Stimulated activated naive CD8-positive, alpha-beta T cell treated with anti-CD3 and anti-CD28 coated beads, Interleukin-15, Interleukin-2, amounts not matched to agents 100 ng/mL and 50 ng/mL, for 24 hours (primary cell): ENCODE data around the gene STX1B.

Experiments used
- H3K27ac Mint-ChIP-seq: one replicate; pipeline ENCODE4 v1.8.0; 2021; ENCODE audit warnings: mild to moderate bottlenecking, mixed read lengths
- H3K27me3 Mint-ChIP-seq: one replicate; pipeline ENCODE4 v1.8.0; 2021; ENCODE audit warnings: mixed read lengths
- H3K36me3 Mint-ChIP-seq: one replicate; pipeline ENCODE4 v1.8.0; 2021; ENCODE audit warnings: low read depth, mixed read lengths
- H3K4me1 Mint-ChIP-seq: one replicate; pipeline ENCODE4 v1.8.0; 2021; ENCODE audit warnings: low read depth, mixed read lengths
- H3K4me3 Mint-ChIP-seq: one replicate; pipeline ENCODE4 v1.8.0; 2021; ENCODE audit warnings: mild to moderate bottlenecking, mixed read lengths
- H3K9me3 Mint-ChIP-seq: one replicate; pipeline ENCODE4 v1.8.0; 2021; ENCODE audit warnings: mixed read lengths

Gene STX1B

GRCh38 chr16:30980959-30981358, 29.5 kb downstream of the STX1B start:
- Mint-ChIP-seq H3K27me3 (no peaks in the 10 kb centered on the region), H3K4me1 (no peaks in the 10 kb centered on the region), H3K36me3 (peaks cover 25% of the 10 kb centered on the region), H3K9me3 (no peaks in the 10 kb centered on the region), H3K27ac (no peak overlapping the region), H3K4me3 (no peak overlapping the region)

- H3K4me3 Mint-ChIP-seq, result no peak overlapping the region
- H3K27ac Mint-ChIP-seq, result no peak overlapping the region
- H3K27me3 Mint-ChIP-seq, result no peaks in the 10 kb centered on the region
- no peaks in the 10 kb centered on the region for H3K9me3 Mint-ChIP-seq
- H3K36me3 Mint-ChIP-seq, result peaks cover 30% of the 10 kb centered on the region
- no peaks in the 10 kb centered on the region for H3K4me1 Mint-ChIP-seq
Measured at GRCh38 chr16:30980434-30980833, 30.0 kb downstream of the STX1B start.

GRCh38 chr16:30980023-30980371, 30.4 kb downstream of the STX1B start:
- Mint-ChIP-seq H3K4me3 (no peak overlapping the region), H3K27me3 (no peaks in the 10 kb centered on the region), H3K27ac (no peak overlapping the region), H3K4me1 (no peaks in the 10 kb centered on the region), H3K36me3 (peaks cover 31% of the 10 kb centered on the region), H3K9me3 (no peaks in the 10 kb centered on the region)

- Mint-ChIP-seq H3K27me3 (no peaks in the 10 kb centered on the region), H3K9me3 (no peaks in the 10 kb centered on the region), H3K4me3 (no peak overlapping the region), H3K27ac (no peak overlapping the region), H3K4me1 (no peaks in the 10 kb centered on the region), H3K36me3 (peaks cover 34% of the 10 kb centered on the region)
Measured at GRCh38 chr16:30979170-30980022, 31.0 kb downstream of the STX1B start.

- H3K27ac Mint-ChIP-seq, result peak overlapping the region; percentile 51
- H3K27me3 Mint-ChIP-seq, result no peaks in the 10 kb centered on the region
- H3K36me3 Mint-ChIP-seq, result peaks cover 51% of the 10 kb centered on the region
- H3K9me3 Mint-ChIP-seq, result no peaks in the 10 kb centered on the region
- H3K4me3 Mint-ChIP-seq, result no peak overlapping the region
- H3K4me1 Mint-ChIP-seq, result no peaks in the 10 kb centered on the region
Measured at GRCh38 chr16:30977502-30977901, 32.9 kb downstream of the STX1B start.

- H3K27me3 Mint-ChIP-seq, result no peaks in the 10 kb centered on the region
- peaks cover 59% of the 10 kb centered on the region for H3K36me3 Mint-ChIP-seq
- H3K4me1 Mint-ChIP-seq, result no peaks in the 10 kb centered on the region
- no peak overlapping the region for H3K4me3 Mint-ChIP-seq
- H3K27ac Mint-ChIP-seq, result no peak overlapping the region
- no peaks in the 10 kb centered on the region for H3K9me3 Mint-ChIP-seq
Measured at GRCh38 chr16:30976486-30976885, 34.0 kb downstream of the STX1B start.

- Mint-ChIP-seq H3K9me3 (no peaks in the 10 kb centered on the region), H3K27me3 (no peaks in the 10 kb centered on the region), H3K4me1 (no peaks in the 10 kb centered on the region), H3K36me3 (peaks cover 65% of the 10 kb centered on the region), H3K27ac (no peak overlapping the region), H3K4me3 (no peak overlapping the region)
Measured at GRCh38 chr16:30974348-30974747, 36.1 kb downstream of the STX1B start.

GRCh38 chr16:30972872-30973271, 37.6 kb downstream of the STX1B start:
- Mint-ChIP-seq H3K27ac (no peak overlapping the region), H3K4me1 (no peaks in the 10 kb centered on the region), H3K27me3 (no peaks in the 10 kb centered on the region), H3K4me3 (no peak overlapping the region), H3K9me3 (no peaks in the 10 kb centered on the region), H3K36me3 (peaks cover 66% of the 10 kb centered on the region)

GRCh38 chr16:30971298-30971697, 39.1 kb downstream of the STX1B start:
- no peaks in the 10 kb centered on the region for H3K27me3 Mint-ChIP-seq
- H3K9me3 Mint-ChIP-seq, result no peaks in the 10 kb centered on the region
- no peak overlapping the region for H3K27ac Mint-ChIP-seq
- peaks cover 69% of the 10 kb centered on the region for H3K36me3 Mint-ChIP-seq
- no peaks in the 10 kb centered on the region for H3K4me1 Mint-ChIP-seq
- no peak overlapping the region for H3K4me3 Mint-ChIP-seq

- H3K4me1 Mint-ChIP-seq, result no peaks in the 10 kb centered on the region
- peaks cover 69% of the 10 kb centered on the region for H3K36me3 Mint-ChIP-seq
- no peak overlapping the region for H3K4me3 Mint-ChIP-seq
- no peaks in the 10 kb centered on the region for H3K9me3 Mint-ChIP-seq
- H3K27me3 Mint-ChIP-seq, result no peaks in the 10 kb centered on the region
- H3K27ac Mint-ChIP-seq, result no peak overlapping the region
Measured at GRCh38 chr16:30969246-30969842, 41.1 kb downstream of the STX1B start.

- Mint-ChIP-seq H3K27ac (no peak overlapping the region), H3K9me3 (no peaks in the 10 kb centered on the region), H3K4me3 (no peak overlapping the region), H3K4me1 (no peaks in the 10 kb centered on the region), H3K27me3 (no peaks in the 10 kb centered on the region), H3K36me3 (peaks cover 69% of the 10 kb centered on the region)
Measured at GRCh38 chr16:30967795-30968194, 42.6 kb downstream of the STX1B start.

- H3K36me3 Mint-ChIP-seq, result peaks cover 69% of the 10 kb centered on the region
Measured at GRCh38 chr16:30966033-30966619, 44.3 kb downstream of the STX1B start.

GRCh38 chr16:30965436-30965835, 45.0 kb downstream of the STX1B start:
- H3K36me3 Mint-ChIP-seq, result peaks cover 66% of the 10 kb centered on the region
- H3K27me3 Mint-ChIP-seq, result no peaks in the 10 kb centered on the region
- H3K9me3 Mint-ChIP-seq, result no peaks in the 10 kb centered on the region
- H3K27ac Mint-ChIP-seq, result no peak overlapping the region
- H3K4me3 Mint-ChIP-seq, result no peak overlapping the region
- peaks cover under 1% of the 10 kb centered on the region for H3K4me1 Mint-ChIP-seq

More at GRCh38 chr16:30966033-30966619, 44.3 kb downstream of the STX1B start:
- peak overlapping the region; percentile 40 for H3K27ac Mint-ChIP-seq
- no peak overlapping the region for H3K4me3 Mint-ChIP-seq
- H3K27me3 Mint-ChIP-seq, result no peaks in the 10 kb centered on the region
- H3K4me1 Mint-ChIP-seq, result no peaks in the 10 kb centered on the region
- no peaks in the 10 kb centered on the region for H3K9me3 Mint-ChIP-seq

- Mint-ChIP-seq H3K27ac (no peak overlapping the region), H3K4me3 (no peak overlapping the region), H3K4me1 (peaks cover 8% of the 10 kb centered on the region), H3K36me3 (peaks cover 72% of the 10 kb centered on the region), H3K27me3 (no peaks in the 10 kb centered on the region), H3K9me3 (no peaks in the 10 kb centered on the region)
Measured at GRCh38 chr16:30964574-30965226, 45.7 kb downstream of the STX1B start.

- Mint-ChIP-seq H3K27me3 (no peaks in the 10 kb centered on the region), H3K36me3 (peaks cover 76% of the 10 kb centered on the region), H3K9me3 (no peaks in the 10 kb centered on the region), H3K4me1 (peaks cover 15% of the 10 kb centered on the region), H3K4me3 (no peak overlapping the region), H3K27ac (no peak overlapping the region)
Measured at GRCh38 chr16:30963925-30964511, 46.4 kb downstream of the STX1B start.
